Astrocyte (in vitro differentiated cells and primary cell): ENCODE results near the gene COL19A1.

ENCODE experiments used
- CTCF ChIP-seq: IDR thresholded peaks from 2 replicates; pipeline ENCODE4 v1.5.1; 2011; ENCODE audit warnings: low read depth, mild to moderate bottlenecking, inconsistent platforms, low read length, moderate library complexity; ENCODE audit not compliant: insufficient read depth
- EZH2 ChIP-seq: IDR thresholded peaks from 2 replicates; pipeline ENCODE4 v1.6.1; 2012; ENCODE audit warnings: mild to moderate bottlenecking, low read length, inconsistent platforms; ENCODE audit not compliant: insufficient read depth

GRCh38 chr6:70210462-70210861 lies 344.1 kb downstream of the COL19A1 start:
- TF ChIP-seq CTCF (peak; percentile 24), EZH2 (no peak)
